ENCODE data around the gene DRD5. TPM values are rescaled to one million over a fixed set of nuclear protein-coding genes. Genes with fewer than 3 reads are reported as not detected.

The DRD5 gene
- total and polyA plus RNA-seq, 10 of the 15 experiments (the other 5 are each of a cell fraction or from before 2014, with no cell fraction given) = not detected

DNA sequence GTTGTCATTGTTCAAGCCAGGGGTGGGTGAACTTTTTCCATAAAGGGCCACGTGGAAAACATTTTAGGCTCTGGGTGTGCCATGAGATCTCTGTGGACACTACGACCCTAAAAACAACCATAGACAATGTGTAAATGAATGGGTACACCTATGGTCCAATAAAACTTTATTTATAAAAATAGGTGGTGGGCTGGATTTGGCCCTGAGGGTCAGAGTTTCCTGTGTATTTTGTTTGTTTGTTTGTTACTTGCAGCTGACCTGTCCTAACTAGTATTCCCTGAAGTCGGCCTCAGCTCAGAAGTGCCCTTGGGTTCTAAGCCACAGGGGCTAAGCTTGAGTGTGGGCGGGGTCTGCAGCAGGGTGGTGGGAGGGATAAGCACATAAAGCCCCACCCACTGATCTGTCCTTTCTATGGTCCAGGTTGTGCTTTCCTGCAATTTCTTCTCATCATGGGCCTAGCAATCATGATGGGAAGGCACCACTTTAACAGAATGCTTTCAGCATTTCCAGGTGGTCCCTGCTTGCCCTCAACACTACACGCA is 17.2 kb upstream of the DRD5 start:
- no peak for FAIRE-seq

More for the DNA sequence above, 17.2 kb upstream of the DRD5 start:
- DNase-seq (ENCODE audit: low read depth, low spot score) = no peak
- H3K9ac ChIP-seq (ENCODE audit: control insufficient read depth, insufficient read depth, low read length) = no peak overlapping the region
- CTCF ChIA-PET = interaction anchor here (1.0 to 10.7 kb wide), 11 partner anchors 11 to 256 kb away, joined by 3 to 325 read pairs (median 7); no protein-coding TSS in a partner anchor
- BruUV-seq (replicated peaks) = no TSS peak
- WGBS (ENCODE audit: insufficient coverage, insufficient replicate concordance, low lambda C conversion rate, missing lambda C conversion rate) = 36% methylated on average over 5 of the region's 5 CpGs
- no peaks in the 10 kb centered on the region for H3K27me3 ChIP-seq (replicated peaks in 1 of 2; ENCODE audit: control insufficient read depth in 2 of 2, insufficient read depth in 2 of 2, low read length in 1 of 2)
- H3K9me3 ChIP-seq (replicated peaks; ENCODE audit: control insufficient read depth, insufficient read depth, low read length) = no peaks in the 10 kb centered on the region
- ATAC-seq = no peak
- H3K4me3 ChIP-seq = no peak overlapping the region
- no peaks in the 10 kb centered on the region for H3K79me2 ChIP-seq (ENCODE audit: control insufficient read depth, insufficient read depth, low read length)
- in situ Hi-C loops (cut with MboI) = loop anchor here (5.0 to 10.0 kb wide), 2 partner anchors 253 to 781 kb away; no protein-coding TSS in a partner anchor
- no peak overlapping the region for H2AFZ ChIP-seq (ENCODE audit: control insufficient read depth, low read depth, low read length)
- TF ChIP-seq MTA3 (IDR thresholded peaks at IDR 0.05; ENCODE audit: borderline replicate concordance, low read length) (no peak), IKZF2 (IDR thresholded peaks at IDR 0.05) (no peak), GABPA (IDR thresholded peaks at IDR 0.05; ENCODE audit: low read depth) (no peak), ZBED1 (IDR thresholded peaks at IDR 0.05; ENCODE audit: borderline replicate concordance) (no peak), CREM (IDR thresholded peaks at IDR 0.05; ENCODE audit: low read depth) (no peak), TCF12 (IDR thresholded peaks at IDR 0.05; ENCODE audit: low read depth, low read length) (no peak), SIX5 (IDR thresholded peaks at IDR 0.05; ENCODE audit: low read depth, low read length, severe bottlenecking) (no peak), SUZ12 (IDR thresholded peaks at IDR 0.05; ENCODE audit: unreplicated experiment) (no peak), NR2F1 (conservative IDR thresholded peaks at IDR 0.05) (no peak), RB1 (IDR thresholded peaks at IDR 0.05; ENCODE audit: borderline replicate concordance) (no peak), IRF4 (IDR thresholded peaks at IDR 0.05; ENCODE audit: low read depth, low read length) (no peak), MXI1 (IDR thresholded peaks at IDR 0.05; ENCODE audit: low read depth, low read length) (no peak), BCL11A (IDR thresholded peaks at IDR 0.05; ENCODE audit: low read depth, low read length) (no peak), YBX1 (IDR thresholded peaks at IDR 0.05) (no peak), JUNB (IDR thresholded peaks at IDR 0.05) (no peak), IKZF1 (conservative IDR thresholded peaks at IDR 0.05) (no peak)
- TF ChIP-seq, protein P1, sequence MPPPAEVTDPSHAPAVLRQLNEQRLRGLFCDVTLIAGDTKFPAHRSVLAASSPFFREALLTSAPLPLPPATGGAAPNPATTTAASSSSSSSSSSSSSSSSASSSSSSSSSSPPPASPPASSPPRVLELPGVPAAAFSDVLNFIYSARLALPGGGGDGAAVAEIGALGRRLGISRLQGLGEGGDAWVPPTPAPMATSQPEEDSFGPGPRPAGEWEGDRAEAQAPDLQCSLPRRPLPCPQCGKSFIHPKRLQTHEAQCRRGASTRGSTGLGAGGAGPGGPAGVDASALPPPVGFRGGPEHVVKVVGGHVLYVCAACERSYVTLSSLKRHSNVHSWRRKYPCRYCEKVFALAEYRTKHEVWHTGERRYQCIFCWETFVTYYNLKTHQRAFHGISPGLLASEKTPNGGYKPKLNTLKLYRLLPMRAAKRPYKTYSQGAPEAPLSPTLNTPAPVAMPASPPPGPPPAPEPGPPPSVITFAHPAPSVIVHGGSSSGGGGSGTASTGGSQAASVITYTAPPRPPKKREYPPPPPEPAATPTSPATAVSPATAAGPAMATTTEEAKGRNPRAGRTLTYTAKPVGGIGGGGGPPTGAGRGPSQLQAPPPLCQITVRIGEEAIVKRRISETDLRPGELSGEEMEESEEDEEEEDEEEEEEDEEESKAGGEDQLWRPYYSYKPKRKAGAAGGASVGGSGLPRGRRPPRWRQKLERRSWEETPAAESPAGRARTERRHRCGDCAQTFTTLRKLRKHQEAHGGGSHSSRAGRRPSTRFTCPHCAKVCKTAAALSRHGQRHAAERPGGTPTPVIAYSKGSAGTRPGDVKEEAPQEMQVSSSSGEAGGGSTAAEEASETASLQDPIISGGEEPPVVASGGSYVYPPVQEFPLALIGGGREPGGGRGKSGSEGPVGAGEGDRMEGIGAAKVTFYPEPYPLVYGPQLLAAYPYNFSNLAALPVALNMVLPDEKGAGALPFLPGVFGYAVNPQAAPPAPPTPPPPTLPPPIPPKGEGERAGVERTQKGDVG (CRISPR knock-in tag; IDR thresholded peaks at IDR 0.05) = no peak
- TF ChIP-seq, protein P2, sequence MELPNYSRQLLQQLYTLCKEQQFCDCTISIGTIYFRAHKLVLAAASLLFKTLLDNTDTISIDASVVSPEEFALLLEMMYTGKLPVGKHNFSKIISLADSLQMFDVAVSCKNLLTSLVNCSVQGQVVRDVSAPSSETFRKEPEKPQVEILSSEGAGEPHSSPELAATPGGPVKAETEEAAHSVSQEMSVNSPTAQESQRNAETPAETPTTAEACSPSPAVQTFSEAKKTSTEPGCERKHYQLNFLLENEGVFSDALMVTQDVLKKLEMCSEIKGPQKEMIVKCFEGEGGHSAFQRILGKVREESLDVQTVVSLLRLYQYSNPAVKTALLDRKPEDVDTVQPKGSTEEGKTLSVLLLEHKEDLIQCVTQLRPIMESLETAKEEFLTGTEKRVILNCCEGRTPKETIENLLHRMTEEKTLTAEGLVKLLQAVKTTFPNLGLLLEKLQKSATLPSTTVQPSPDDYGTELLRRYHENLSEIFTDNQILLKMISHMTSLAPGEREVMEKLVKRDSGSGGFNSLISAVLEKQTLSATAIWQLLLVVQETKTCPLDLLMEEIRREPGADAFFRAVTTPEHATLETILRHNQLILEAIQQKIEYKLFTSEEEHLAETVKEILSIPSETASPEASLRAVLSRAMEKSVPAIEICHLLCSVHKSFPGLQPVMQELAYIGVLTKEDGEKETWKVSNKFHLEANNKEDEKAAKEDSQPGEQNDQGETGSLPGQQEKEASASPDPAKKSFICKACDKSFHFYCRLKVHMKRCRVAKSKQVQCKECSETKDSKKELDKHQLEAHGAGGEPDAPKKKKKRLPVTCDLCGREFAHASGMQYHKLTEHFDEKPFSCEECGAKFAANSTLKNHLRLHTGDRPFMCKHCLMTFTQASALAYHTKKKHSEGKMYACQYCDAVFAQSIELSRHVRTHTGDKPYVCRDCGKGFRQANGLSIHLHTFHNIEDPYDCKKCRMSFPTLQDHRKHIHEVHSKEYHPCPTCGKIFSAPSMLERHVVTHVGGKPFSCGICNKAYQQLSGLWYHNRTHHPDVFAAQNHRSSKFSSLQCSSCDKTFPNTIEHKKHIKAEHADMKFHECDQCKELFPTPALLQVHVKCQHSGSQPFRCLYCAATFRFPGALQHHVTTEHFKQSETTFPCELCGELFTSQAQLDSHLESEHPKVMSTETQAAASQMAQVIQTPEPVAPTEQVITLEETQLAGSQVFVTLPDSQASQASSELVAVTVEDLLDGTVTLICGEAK (IDR thresholded peaks at IDR 0.05; ENCODE audit: borderline replicate concordance) = no peak
- H3K4me1 ChIP-seq (ENCODE audit: control insufficient read depth, insufficient read depth, low read length) = no peaks in the 10 kb centered on the region
- RAD21 ChIA-PET (ENCODE audit: unreplicated experiment) = interaction anchor here (0.6 to 7.3 kb wide), 7 partner anchors 113 to 354 kb away, joined by 3 to 185 read pairs (median 3); no protein-coding TSS in a partner anchor
- intact Hi-C loops (cut with micrococcal nuclease; ENCODE audit: unreplicated experiment) = loop anchor here (5.0 to 10.0 kb wide), 3 partner anchors 391 to 773 kb away; no protein-coding TSS in a partner anchor
- H3K4me2 ChIP-seq (ENCODE audit: control insufficient read depth, insufficient read depth) = no peak overlapping the region
- no peaks in the 10 kb centered on the region for H3K36me3 ChIP-seq (ENCODE audit: control insufficient read depth in 2 of 2, insufficient read depth in 2 of 2, low read length in 1 of 2)
- POLR2A ChIA-PET = interaction anchor here (1.2 kb wide), 1 partner anchor 247 kb away, joined by 3 read pairs; no protein-coding TSS in a partner anchor
- SMC1A ChIA-PET (ENCODE audit: uncharacterized antibody, unreplicated experiment) = interaction anchor here (1.1 to 7.7 kb wide), 9 partner anchors 41 to 251 kb away, joined by 3 to 159 read pairs (median 6); no protein-coding TSS in a partner anchor
- no peaks in the 10 kb centered on the region for H4K20me1 ChIP-seq (ENCODE audit: control insufficient read depth, insufficient read depth)
- no peak overlapping the region for H3K27ac ChIP-seq (ENCODE audit: control insufficient read depth, insufficient read depth)

All from GM12878 (cell line).